BLaER1 (cell line): Measurements from ENCODE around the gene UROC1.

Experiments
- H3K27ac ChIP-seq: shearing (Covaris generic); formaldehyde crosslinking; 2 replicates; pipeline ENCODE4 v1.8.1; 2022
- H3K27me3 ChIP-seq: shearing (Covaris generic); formaldehyde crosslinking; 2 replicates; pipeline ENCODE4 v1.8.1; 2022
- H3K36me3 ChIP-seq: shearing (Covaris generic); formaldehyde crosslinking; 2 replicates; pipeline ENCODE4 v1.8.1; 2022
- H3K4me1 ChIP-seq: shearing (Covaris generic); formaldehyde crosslinking; 2 replicates; pipeline ENCODE4 v1.8.1; 2022
- H3K4me2 ChIP-seq: shearing (Covaris generic); formaldehyde crosslinking; 2 replicates; pipeline ENCODE4 v1.8.1; 2022
- H3K4me3 ChIP-seq: shearing (Covaris generic); formaldehyde crosslinking; 2 replicates; pipeline ENCODE4 v1.8.1; 2022
- H3K9ac ChIP-seq: shearing (Covaris generic); formaldehyde crosslinking; 2 replicates; pipeline ENCODE4 v1.8.1; 2022
- H3K9me3 ChIP-seq: shearing (Covaris generic); formaldehyde crosslinking; 2 replicates; pipeline ENCODE4 v1.8.1; 2022
- H4K20me1 ChIP-seq: shearing (Covaris generic); formaldehyde crosslinking; 2 replicates; pipeline ENCODE4 v1.8.1; 2022
- Cebpa-rat ChIP-seq: shearing (Covaris generic); IDR thresholded peaks from 2 replicates; pipeline ENCODE4 v1.8.1; 2022

The UROC1 gene

GRCh38 chr3:126517986-126518778, 609 bp upstream of the UROC1 start:
- peaks cover 8% of the 10 kb centered on the region for H3K27me3 ChIP-seq
- no peaks in the 10 kb centered on the region; the same call in 1 of the 2 replicates for H4K20me1 ChIP-seq
- peaks cover 25% of the 10 kb centered on the region for H3K4me1 ChIP-seq
- H3K36me3 ChIP-seq = no peaks in the 10 kb centered on the region
- H3K4me2 ChIP-seq = peak overlapping the region; percentile 73
- no peak overlapping the region for H3K9ac ChIP-seq
- H3K4me3 ChIP-seq = no peak overlapping the region
- H3K9me3 ChIP-seq = no peaks in the 10 kb centered on the region
- H3K27ac ChIP-seq = no peak overlapping the region
- TF ChIP-seq Cebpa-rat = no peak

- Histone ChIP-seq H3K9ac (no peak overlapping the region), H3K27ac (no peak overlapping the region), H3K36me3 (no peaks in the 10 kb centered on the region), H3K4me2 (no peak overlapping the region), H4K20me1 (no peaks in the 10 kb centered on the region), H3K27me3 (no peaks in the 10 kb centered on the region), H3K4me1 (peaks cover 25% of the 10 kb centered on the region), H3K9me3 (no peaks in the 10 kb centered on the region), H3K4me3 (no peak overlapping the region)
- no peak for TF ChIP-seq Cebpa-rat
Measured at GRCh38 chr3:126516936-126517290, 660 bp downstream of the UROC1 start.

GRCh38 chr3:126516152-126516935, 1.2 kb downstream of the UROC1 start:
- Histone ChIP-seq H3K27me3 (no peaks in the 10 kb centered on the region), H3K4me1 (peaks cover 25% of the 10 kb centered on the region), H3K36me3 (no peaks in the 10 kb centered on the region), H3K9ac (no peak overlapping the region), H3K27ac (no peak overlapping the region), H3K4me3 (no peak overlapping the region), H3K4me2 (no peak overlapping the region), H3K9me3 (no peaks in the 10 kb centered on the region), H4K20me1 (no peaks in the 10 kb centered on the region)
- TF ChIP-seq Cebpa-rat = no peak

- Histone ChIP-seq H3K4me2 (no peak overlapping the region), H4K20me1 (no peaks in the 10 kb centered on the region), H3K36me3 (no peaks in the 10 kb centered on the region), H3K9me3 (no peaks in the 10 kb centered on the region), H3K4me3 (no peak overlapping the region), H3K27ac (no peak overlapping the region), H3K9ac (no peak overlapping the region), H3K4me1 (peaks cover 32% of the 10 kb centered on the region), H3K27me3 (no peaks in the 10 kb centered on the region)
- no peak for TF ChIP-seq Cebpa-rat
Measured at GRCh38 chr3:126515066-126515706, 2.4 kb downstream of the UROC1 start.

- TF ChIP-seq Cebpa-rat = no peak
- Histone ChIP-seq H3K36me3 (no peaks in the 10 kb centered on the region), H3K4me2 (no peak overlapping the region), H3K27ac (no peak overlapping the region), H3K4me1 (peaks cover 30% of the 10 kb centered on the region), H3K9me3 (no peaks in the 10 kb centered on the region), H4K20me1 (no peaks in the 10 kb centered on the region), H3K9ac (no peak overlapping the region), H3K4me3 (no peak overlapping the region), H3K27me3 (no peaks in the 10 kb centered on the region)
Measured at GRCh38 chr3:126514161-126514560, 3.4 kb downstream of the UROC1 start.

GRCh38 chr3:126512916-126513650, 4.5 kb downstream of the UROC1 start:
- no peak for TF ChIP-seq Cebpa-rat
- Histone ChIP-seq H3K4me2 (no peak overlapping the region), H3K36me3 (no peaks in the 10 kb centered on the region), H3K9me3 (no peaks in the 10 kb centered on the region), H3K27ac (no peak overlapping the region), H3K27me3 (no peaks in the 10 kb centered on the region), H4K20me1 (no peaks in the 10 kb centered on the region), H3K9ac (no peak overlapping the region), H3K4me3 (no peak overlapping the region), H3K4me1 (peaks cover 19% of the 10 kb centered on the region)

GRCh38 chr3:126512026-126512425, 5.5 kb downstream of the UROC1 start:
- H3K9ac ChIP-seq = no peak overlapping the region
- H3K36me3 ChIP-seq = no peaks in the 10 kb centered on the region
- no peaks in the 10 kb centered on the region for H3K27me3 ChIP-seq
- H3K9me3 ChIP-seq = no peaks in the 10 kb centered on the region
- H3K4me3 ChIP-seq = no peak overlapping the region
- H3K4me2 ChIP-seq = no peak overlapping the region
- peaks cover 11% of the 10 kb centered on the region; the same call in 1 of the 2 replicates for H3K4me1 ChIP-seq
- H4K20me1 ChIP-seq = no peaks in the 10 kb centered on the region
- no peak for TF ChIP-seq Cebpa-rat
- H3K27ac ChIP-seq = no peak overlapping the region

- no peak overlapping the region for H3K4me2 ChIP-seq
- no peak overlapping the region for H3K9ac ChIP-seq
- no peaks in the 10 kb centered on the region for H4K20me1 ChIP-seq
- H3K4me3 ChIP-seq = no peak overlapping the region
- H3K9me3 ChIP-seq = no peaks in the 10 kb centered on the region
- no peak overlapping the region for H3K27ac ChIP-seq
- no peak for TF ChIP-seq Cebpa-rat
- H3K27me3 ChIP-seq = no peaks in the 10 kb centered on the region
- no peaks in the 10 kb centered on the region for H3K36me3 ChIP-seq
- peaks cover 11% of the 10 kb centered on the region; the same call in 1 of the 2 replicates for H3K4me1 ChIP-seq
Measured at GRCh38 chr3:126511291-126511690, 6.3 kb downstream of the UROC1 start.

- H3K4me2 ChIP-seq = peak overlapping the region; percentile 11
- H3K4me3 ChIP-seq = no peak overlapping the region
- no peaks in the 10 kb centered on the region for H3K36me3 ChIP-seq
- no peak for TF ChIP-seq Cebpa-rat
- no peaks in the 10 kb centered on the region for H3K9me3 ChIP-seq
- H3K4me1 ChIP-seq = peaks cover 11% of the 10 kb centered on the region; the same call in 1 of the 2 replicates
- no peak overlapping the region for H3K27ac ChIP-seq
- no peaks in the 10 kb centered on the region for H3K27me3 ChIP-seq
- no peaks in the 10 kb centered on the region for H4K20me1 ChIP-seq
- H3K9ac ChIP-seq = no peak overlapping the region
Measured at GRCh38 chr3:126510308-126510910, 7.2 kb downstream of the UROC1 start.
